RWPE2 (cell line): ENCODE data around the gene GNG10.
A peak's percentile ranks its signal among the peaks of the same experiment; 100 is the strongest.

Experiments used
- ATAC-seq: fragments of 200-7000 bp; cut with Tn5 transposase; 3 replicates; pipeline ENCODE4 v1.9.1; 2021; ENCODE audit warnings: low read depth
- DNase-seq: peaks from one replicate; pipeline ENCODE4 v3.0.0-alpha.2; 2020; ENCODE audit warnings: low spot score
- H3K27ac ChIP-seq: fragments of 450-650 bp; 2 replicates; pipeline ENCODE4 v1.5.1; 2017; ENCODE audit warnings: mild to moderate bottlenecking; ENCODE audit not compliant: poor library complexity, severe bottlenecking
- H3K27me3 ChIP-seq: fragments of 250-450 bp; sonication (Bioruptor Pico); 2 replicates; pipeline ENCODE4 v1.5.1; 2021; ENCODE audit warnings: mild to moderate bottlenecking, moderate library complexity; ENCODE audit not compliant: insufficient read depth, poor library complexity, severe bottlenecking
- H3K36me3 ChIP-seq: fragments of 250-450 bp; sonication (Bioruptor Pico); 2 replicates; pipeline ENCODE4 v1.5.1; 2020; ENCODE audit warnings: low read depth, mild to moderate bottlenecking, moderate library complexity
- H3K4me1 ChIP-seq: fragments of 250-450 bp; sonication (Bioruptor Pico); 2 replicates; pipeline ENCODE4 v1.5.1; 2021; ENCODE audit warnings: mild to moderate bottlenecking, moderate library complexity; ENCODE audit not compliant: insufficient read depth, poor library complexity, severe bottlenecking
- H3K4me3 ChIP-seq: fragments of 250-450 bp; sonication (Bioruptor Pico); 2 replicates; pipeline ENCODE4 v1.5.1; 2021; ENCODE audit warnings: mild to moderate bottlenecking, moderate library complexity; ENCODE audit not compliant: severe bottlenecking
- H3K9me3 ChIP-seq: fragments of 250-450 bp; sonication (Bioruptor Pico); 2 replicates; pipeline ENCODE4 v1.5.1; 2021; ENCODE audit warnings: mild to moderate bottlenecking, moderate library complexity; ENCODE audit not compliant: severe bottlenecking
- TF ChIP-seq, protein P1 (sequence below): fragments of 450-650 bp; IDR thresholded peaks from one replicate; pipeline ENCODE4 v1.5.1; 2017; ENCODE audit warnings: mild to moderate bottlenecking, moderate library complexity; ENCODE audit not compliant: poor library complexity, severe bottlenecking

The GNG10 gene

DNA sequence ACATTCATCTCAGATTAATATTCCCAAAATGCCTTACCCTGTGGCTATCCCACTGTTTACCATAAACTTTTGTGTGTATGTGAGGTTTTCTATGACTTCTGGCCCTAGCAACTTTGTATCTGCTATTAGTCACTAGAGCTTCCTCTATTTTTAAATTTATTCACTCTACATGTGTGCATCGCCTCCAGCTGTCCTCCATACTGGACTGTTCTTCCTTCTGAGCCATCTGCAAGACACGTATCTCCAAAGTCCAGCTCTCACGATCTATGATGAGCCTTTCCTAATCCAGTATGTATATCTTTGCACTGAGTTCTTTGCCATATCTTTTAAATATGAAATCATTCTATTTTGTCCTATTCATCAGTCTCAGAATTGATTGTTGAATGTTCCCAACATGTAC, 1.7 kb upstream of the GNG10 start:
- TF ChIP-seq, protein P1, sequence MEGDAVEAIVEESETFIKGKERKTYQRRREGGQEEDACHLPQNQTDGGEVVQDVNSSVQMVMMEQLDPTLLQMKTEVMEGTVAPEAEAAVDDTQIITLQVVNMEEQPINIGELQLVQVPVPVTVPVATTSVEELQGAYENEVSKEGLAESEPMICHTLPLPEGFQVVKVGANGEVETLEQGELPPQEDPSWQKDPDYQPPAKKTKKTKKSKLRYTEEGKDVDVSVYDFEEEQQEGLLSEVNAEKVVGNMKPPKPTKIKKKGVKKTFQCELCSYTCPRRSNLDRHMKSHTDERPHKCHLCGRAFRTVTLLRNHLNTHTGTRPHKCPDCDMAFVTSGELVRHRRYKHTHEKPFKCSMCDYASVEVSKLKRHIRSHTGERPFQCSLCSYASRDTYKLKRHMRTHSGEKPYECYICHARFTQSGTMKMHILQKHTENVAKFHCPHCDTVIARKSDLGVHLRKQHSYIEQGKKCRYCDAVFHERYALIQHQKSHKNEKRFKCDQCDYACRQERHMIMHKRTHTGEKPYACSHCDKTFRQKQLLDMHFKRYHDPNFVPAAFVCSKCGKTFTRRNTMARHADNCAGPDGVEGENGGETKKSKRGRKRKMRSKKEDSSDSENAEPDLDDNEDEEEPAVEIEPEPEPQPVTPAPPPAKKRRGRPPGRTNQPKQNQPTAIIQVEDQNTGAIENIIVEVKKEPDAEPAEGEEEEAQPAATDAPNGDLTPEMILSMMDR = no peak
- DNase-seq = no peak
- Histone ChIP-seq H3K27ac (no peak overlapping the region), H3K4me1 (peaks cover 9% of the 10 kb centered on the region), H3K9me3 (no peaks in the 10 kb centered on the region), H3K36me3 (0 out of 2 replicates have a peak, but pooled peaks cover 3% of the 10 kb centered on the region), H3K4me3 (no peak overlapping the region), H3K27me3 (no peaks in the 10 kb centered on the region)
- ATAC-seq = no peak

DNA sequence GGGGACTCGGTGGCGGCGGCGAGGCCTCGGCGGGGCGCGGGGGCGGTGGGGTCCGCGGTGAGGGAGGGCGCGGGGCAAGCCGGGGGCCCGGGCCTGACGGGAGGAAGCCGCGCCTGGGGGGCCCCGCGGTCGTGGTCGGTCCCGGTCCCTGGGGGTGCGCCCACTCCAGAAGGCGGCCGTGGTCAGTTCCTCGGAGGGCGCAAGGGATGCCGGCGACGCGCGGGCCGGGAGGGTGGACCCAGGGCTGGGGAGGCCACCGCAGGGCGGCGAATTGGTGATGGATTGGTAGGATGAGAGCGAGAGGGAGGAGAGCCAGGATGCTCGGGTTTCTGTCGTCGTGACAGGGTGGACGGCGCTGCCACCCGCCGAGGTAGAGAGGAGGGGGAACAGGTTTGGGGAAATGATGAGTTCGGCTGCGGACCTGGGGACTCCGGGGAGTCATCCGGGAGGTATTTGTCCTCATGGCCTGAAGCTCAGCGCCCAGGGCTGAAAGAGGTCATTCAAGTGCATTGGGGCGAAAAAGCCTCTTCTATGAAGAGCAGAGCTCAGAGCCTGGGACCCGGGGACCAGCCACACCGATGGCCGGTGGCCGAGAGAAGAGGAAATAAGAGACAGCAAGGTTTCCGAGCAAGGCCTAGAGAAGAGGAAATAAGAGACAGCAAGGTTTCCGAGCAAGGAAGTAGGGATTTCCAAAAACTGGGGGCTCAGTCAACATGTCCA, 557 bp downstream of the GNG10 start:
- TF ChIP-seq, protein P1 = no peak
- ATAC-seq = peak; percentile 52
- H3K4me3 ChIP-seq = peak overlapping the region; percentile 86

DNA sequence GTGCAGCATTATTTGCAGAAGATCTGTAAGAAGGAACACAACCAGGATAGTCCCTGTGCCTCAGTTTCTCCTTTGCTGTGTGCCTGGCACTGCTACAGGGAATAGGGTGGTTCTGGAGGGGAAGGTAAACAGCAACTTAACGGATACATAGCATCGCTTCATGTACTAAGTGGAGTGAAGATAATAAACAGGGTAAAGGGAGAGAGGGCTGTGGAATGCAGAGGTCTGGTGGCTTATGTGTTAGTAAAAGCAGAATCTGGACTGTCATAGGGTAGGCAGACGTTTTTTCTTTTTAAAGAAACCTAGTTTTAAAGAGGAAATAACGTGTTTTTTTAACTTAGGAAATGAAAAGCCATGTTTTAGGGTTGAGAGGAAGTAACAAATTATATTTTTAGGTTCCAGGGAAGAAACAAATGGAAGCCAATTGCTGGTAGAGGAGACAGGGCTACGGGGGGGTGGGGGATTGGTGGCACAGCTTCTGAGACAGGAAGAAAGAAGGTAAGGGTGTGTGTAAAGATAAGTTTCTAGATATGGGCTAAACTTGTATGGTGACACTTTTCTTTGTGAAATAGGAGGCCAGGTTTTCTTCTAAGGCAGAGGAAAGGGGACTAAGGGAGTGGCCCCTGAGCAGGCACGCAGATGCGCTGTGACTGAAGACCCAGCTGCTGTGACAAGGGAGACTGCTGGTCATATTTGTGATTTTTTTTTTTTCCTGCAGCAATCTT, 1.3 kb downstream of the GNG10 start:
- peak overlapping the region; percentile 33 for H3K27ac ChIP-seq
- TF ChIP-seq, protein P1 = no peak
- no peaks in the 10 kb centered on the region for H3K27me3 ChIP-seq
- DNase-seq (no peak), ATAC-seq (peak; percentile 20)
- H3K4me3 ChIP-seq = peak overlapping the region; percentile 86
- H3K9me3 ChIP-seq = no peaks in the 10 kb centered on the region
- peaks cover 9% of the 10 kb centered on the region for H3K4me1 ChIP-seq
- H3K36me3 ChIP-seq = peaks cover 20% of the 10 kb centered on the region

More for the DNA sequence above, 557 bp downstream of the GNG10 start:
- peaks cover 9% of the 10 kb centered on the region for H3K4me1 ChIP-seq
- H3K27ac ChIP-seq = peak overlapping the region; percentile 33
- H3K27me3 ChIP-seq = no peaks in the 10 kb centered on the region
- H3K9me3 ChIP-seq = no peaks in the 10 kb centered on the region
- DNase-seq = no peak
- H3K36me3 ChIP-seq = peaks cover 12% of the 10 kb centered on the region

DNA sequence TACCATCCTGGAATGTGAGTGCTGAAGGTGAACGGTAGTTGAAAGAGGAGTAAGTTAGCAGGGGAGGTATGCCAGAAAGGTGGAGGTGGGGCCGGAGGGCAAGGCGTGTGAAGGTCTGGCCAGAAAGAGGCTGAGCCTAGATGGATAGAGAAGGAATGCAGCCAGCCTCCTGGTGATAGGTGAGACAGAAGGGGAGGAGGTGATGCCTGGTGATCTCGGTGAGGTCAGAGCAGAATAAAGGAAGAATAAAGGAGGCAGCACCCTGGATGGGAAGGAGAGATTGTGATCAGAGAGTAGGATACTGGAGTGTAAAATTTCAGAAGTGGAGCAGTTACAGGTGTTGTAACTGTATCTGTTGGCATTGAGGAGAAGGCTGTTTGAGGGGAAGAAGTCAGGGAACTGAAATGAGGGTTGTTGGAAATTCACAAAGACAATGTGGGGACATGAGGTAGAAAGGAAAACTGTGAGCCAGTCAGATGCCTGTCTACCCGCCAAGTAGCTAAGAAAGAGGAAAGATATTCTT, 2.0 kb downstream of the GNG10 start:
- ATAC-seq = peak; percentile 40
- Histone ChIP-seq H3K27me3 (no peaks in the 10 kb centered on the region), H3K4me1 (peaks cover 9% of the 10 kb centered on the region), H3K9me3 (no peaks in the 10 kb centered on the region), H3K36me3 (peaks cover 23% of the 10 kb centered on the region), H3K4me3 (no peak overlapping the region), H3K27ac (no peak overlapping the region)
- DNase-seq = no peak
- TF ChIP-seq, protein P1 = no peak
